Jurkat, Clone E6-1 (cell line): ENCODE measurements around the gene DPF1.

Experiments
- DNase-seq: peaks from one replicate; pipeline ENCODE4 v3.0.0-alpha.2; 2011; ENCODE audit warnings: low read depth, low spot score
- H3K4me3 ChIP-seq: 2 replicates; pipeline ENCODE4 v1.5.1; 2011; ENCODE audit warnings: mild to moderate bottlenecking, low read length, control low read depth, moderate library complexity

DPF1 gene

GRCh38 chr19:38223617-38224013 lies 407 bp downstream of the DPF1 start:
- peak overlapping the region; percentile 72 for H3K4me3 ChIP-seq
- DNase-seq: no peak

GRCh38 chr19:38223119-38223523 lies 901 bp downstream of the DPF1 start:
- peak; percentile 16 for DNase-seq
- no peak overlapping the region for H3K4me3 ChIP-seq

DNA sequence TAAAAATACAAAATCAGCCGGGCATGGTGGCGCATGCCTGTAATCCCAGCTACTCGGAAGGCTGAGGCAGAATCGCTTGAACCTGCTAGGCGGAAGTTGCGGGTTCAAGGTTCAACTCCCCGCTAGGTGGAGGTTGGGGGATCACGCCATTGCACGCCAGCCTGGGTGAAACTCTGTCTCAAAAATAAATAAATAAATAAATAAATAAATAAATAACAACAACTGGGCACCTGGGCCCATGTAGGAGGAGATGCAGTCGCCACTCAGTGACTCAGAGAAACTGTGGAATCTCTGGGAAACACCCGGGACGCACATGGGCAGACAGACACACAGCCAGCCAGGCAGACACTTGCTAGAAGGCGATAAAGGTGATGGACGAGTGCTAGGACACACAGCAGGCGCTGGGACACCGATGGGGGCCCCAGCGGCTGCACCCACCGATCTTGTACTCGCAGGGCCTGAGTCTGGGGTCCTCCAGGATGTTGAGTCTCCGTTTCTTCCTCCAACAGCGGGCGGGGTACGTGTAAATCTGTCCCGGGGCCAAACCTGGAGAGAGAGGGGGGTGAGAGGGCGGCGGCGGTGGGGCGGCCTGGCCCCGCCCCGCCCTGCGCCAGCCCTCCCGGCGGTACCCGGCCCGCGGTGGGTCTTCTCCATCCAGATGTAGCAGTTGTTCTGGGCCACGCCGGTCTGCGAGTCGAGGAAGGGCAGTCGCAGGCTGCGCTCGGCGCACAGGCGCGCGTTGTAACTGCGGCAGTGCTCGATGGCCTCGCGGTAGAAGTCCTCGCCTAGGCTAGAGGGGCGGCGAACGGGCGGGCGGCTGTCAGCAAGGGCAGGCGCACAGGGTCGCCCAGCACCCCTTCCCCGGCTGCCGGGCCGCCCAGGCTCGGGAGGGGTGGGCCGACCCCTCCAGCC lies 1.8 kb downstream of the DPF1 start:
- no peak for DNase-seq
- no peak overlapping the region for H3K4me3 ChIP-seq

DNA sequence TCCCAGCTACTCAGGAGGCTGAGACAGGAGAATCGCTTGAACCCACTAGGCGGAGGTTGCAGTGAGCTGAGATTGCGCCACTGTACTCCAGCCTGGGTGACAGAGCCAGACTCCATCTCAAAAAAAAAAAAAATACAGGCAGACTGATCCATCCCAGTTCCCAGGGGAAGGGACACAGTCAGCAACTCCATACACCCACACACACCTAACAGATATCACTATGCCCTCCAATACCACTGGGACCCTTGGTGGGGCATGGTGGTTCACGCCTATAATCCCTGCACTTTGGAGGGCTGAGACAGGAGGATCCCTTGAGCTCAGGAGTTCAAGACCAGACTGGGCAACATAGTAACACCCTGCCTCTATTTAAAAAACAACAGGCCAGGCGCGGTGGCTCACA lies 2.6 kb downstream of the DPF1 start:
- H3K4me3 ChIP-seq: no peak overlapping the region
- DNase-seq: no peak

DNA sequence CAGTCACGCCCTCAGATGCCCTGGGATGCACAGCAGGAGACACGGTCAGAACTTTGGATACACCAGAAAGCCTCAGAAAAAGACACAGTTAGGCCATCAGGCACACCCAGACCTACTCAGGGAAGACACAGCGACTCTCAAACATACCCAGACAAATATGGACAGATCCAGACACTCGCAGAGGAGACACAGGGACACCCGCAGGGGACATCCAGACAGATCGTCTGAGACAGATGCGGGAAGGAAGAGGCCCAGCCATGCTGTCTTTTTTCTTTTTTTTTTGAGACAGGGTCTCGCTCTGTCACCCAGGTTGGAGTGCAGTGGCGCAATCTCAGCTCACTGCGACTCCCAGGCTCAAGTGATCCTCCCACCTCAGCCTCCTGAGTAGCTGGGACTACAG lies 4.8 kb downstream of the DPF1 start:
- no peak for DNase-seq

GRCh38 chr19:38218204-38218603 lies 5.8 kb downstream of the DPF1 start:
- DNase-seq: no peak
- H3K4me3 ChIP-seq: no peak overlapping the region

More for the DNA sequence above, 4.8 kb downstream of the DPF1 start:
- no peak overlapping the region for H3K4me3 ChIP-seq

DNA sequence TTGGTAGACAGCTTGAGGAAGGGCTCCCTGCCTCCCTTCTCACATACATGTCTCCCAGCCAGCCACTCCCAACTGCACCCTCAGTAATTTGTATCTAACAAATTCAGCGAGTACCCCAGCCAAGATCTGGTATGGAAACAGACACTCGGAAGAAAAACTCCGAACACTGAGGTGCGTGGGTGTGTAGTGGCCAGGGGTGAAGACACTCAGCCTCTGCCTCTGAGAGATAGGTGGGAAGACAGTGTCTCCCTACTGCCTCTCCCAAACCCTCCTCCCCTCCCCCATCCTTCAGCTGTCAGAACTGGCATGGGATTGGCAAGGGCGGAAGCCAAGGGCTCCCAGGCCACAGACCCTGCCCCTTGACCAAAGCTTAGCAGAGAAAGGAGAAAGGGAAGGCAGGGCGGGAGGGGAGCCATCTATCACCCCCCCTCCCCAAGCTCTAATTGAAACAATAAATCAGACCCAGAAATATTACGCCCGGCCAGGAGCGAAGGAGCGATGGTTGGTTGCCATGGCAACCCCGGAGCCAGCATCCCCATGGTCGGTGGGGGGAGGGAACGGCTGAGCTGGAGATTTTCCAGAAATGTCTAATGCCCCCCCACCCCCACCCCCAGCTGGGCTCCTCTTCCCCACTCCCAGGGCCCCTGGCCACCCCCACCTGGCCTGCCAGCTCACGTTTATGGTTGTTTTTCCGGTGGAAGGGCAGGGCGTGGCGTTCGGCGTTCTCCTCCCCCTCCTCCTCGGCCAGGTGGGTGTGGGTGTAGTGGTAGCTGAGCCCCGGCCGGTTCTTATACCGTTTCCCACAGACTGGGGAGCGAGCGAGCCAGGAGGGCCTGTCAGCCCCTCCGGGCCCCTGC lies 7.0 kb downstream of the DPF1 start:
- DNase-seq: no peak
- no peak overlapping the region for H3K4me3 ChIP-seq

DNA sequence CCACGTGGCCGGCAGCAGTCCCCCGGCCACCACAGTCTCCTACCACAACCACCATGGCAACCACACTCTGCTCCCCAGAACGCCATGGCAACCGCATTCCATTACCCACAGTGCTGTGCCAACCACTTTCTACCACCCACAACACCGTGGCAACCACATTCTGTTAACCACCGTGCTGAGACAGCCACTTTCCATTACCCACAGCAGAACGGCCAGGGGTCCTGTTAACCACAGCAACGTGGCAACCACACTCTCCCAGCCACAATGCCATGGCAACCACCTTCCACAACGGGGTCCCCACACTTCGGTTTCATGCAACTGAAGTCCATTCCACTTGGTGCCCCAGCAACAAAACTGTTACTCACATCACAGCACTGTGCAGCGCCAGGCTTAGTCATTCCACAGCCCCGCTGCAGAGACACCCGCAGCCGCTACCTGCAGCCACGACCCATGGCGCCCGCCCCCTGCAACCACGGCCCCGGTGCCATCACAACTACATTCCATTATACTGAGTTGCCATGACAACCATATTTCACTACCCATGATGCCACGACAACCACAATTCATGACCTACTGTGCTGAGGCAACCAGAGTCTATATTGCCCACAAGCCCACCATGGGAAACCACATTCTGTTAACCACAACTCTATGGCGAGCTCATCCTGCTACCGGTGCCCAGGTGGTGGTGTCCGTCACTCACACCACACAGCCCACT lies 10.0 kb downstream of the DPF1 start:
- peak; percentile 81 for DNase-seq
- H3K4me3 ChIP-seq: no peak overlapping the region

GRCh38 chr19:38213469-38213868 lies 10.6 kb downstream of the DPF1 start:
- H3K4me3 ChIP-seq: no peak overlapping the region
- DNase-seq: no peak

DNA sequence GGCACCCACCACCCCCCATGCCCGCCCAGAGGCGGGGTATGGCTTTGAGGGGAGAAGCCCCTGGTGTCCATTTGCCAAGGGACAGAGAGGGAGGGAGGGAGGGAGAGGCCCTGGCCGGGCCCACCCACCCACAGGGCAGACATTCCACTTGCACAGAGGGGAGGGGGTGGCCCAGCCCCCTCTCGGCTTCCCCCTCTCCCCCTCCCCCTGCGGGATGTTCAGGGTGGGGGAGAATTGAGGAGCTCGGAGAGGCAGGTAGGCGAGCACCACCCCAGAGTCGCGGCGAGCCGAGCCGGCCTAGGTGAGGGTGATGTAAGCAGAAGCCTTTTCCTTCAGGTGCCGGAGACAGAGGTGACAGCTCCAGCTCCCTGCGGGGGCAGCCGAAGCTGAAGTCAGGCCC lies 12.3 kb downstream of the DPF1 start:
- H3K4me3 ChIP-seq: no peak overlapping the region
- DNase-seq: no peak

GRCh38 chr19:38211151-38211591 lies 12.9 kb downstream of the DPF1 start:
- DNase-seq: no peak
- no peak overlapping the region for H3K4me3 ChIP-seq

DNA sequence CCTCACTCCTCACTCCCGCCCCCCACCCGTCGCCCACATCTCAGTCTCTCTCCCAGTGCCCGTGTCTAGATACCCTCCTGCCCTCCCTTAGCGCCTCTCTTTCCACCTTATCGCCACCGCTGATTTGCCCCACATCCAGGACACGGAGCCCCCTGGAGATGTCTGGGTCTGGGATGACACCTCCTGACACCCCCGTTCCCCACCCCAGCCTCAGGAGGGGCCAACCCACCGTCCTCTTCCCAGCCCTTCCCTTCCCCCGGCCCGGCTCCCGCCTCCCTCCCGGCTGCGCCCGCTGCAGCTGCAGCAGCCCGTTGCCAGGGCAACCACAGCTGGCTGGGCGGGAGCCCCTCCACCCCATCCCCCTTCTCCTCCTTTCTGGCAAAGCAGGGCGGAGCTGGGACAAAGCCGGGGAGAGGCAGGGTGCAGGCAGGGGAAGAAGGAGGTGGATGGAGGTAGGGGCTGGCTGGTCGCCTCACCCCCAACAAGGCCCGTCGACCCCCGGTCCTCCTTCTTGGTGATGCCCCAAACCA lies 13.5 kb downstream of the DPF1 start:
- H3K4me3 ChIP-seq: no peak overlapping the region
- DNase-seq: no peak

- no peak for DNase-seq
- H3K4me3 ChIP-seq: no peak overlapping the region
These were observed 14.2 kb downstream of the DPF1 start for GRCh38 chr19:38209671-38210457.

DNA sequence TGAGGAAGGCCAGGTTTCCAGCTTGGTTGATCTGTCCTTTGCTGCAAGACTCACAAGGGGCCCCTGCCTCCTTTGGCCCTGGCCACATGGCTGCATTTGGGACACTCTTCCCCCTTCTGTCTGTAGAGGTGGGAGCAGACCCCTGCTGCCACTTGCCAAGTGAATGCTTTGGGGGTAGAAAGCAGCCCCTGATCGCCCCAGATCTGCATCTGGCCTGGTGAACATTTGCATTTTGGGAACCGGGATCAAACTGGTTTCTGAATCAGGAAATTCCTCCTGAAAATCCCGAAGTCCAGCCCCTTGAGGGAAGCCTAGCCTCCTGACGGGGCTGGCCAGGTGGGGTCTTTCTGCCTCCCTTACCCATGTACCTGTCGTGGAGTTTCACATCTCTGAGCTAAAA lies 14.9 kb downstream of the DPF1 start:
- H3K4me3 ChIP-seq: no peak overlapping the region
- DNase-seq: no peak

DNA sequence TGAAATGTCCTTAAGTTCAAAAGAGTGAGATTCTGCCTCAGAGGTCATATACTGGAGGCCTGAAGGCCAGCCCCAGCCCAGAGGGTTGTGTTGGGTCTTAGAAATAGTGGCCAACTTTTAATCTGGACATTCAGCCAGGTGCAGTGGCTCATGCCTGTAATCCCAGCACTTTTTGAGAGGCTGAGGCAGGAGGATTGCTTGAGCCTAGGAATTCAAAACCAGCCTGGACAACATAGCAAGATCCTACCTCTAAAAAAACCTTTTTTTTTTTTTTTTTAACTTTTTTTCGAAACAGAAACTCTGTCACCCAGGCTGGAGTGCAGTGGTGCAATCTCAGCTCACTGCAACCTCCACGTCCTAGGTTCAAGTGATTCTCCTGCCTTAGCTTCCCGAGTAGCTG lies 15.5 kb downstream of the DPF1 start:
- no peak overlapping the region for H3K4me3 ChIP-seq
- no peak for DNase-seq

- H3K4me3 ChIP-seq: no peak overlapping the region
- no peak for DNase-seq
These were observed 16.5 kb downstream of the DPF1 start for GRCh38 chr19:38207543-38207942.

DNA sequence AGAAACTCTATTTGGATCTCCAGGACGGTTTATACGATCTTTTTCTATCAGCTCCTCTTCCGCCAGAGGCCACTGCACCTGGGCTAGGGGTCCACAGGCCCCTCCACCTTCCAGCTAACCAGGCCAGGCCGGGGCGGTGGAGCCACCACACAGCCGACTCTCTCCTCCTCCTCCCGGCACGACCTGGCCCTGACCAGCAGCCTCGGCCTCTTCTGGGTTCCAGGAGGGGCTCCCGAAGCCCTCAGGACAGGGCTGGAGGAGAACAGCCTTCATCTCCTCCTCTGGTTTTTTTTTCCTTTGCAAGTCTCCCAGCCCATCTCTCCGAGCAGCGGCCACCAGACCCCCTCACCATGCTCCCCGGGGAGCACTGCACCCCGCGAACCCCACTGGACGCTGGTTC lies 17.1 kb downstream of the DPF1 start:
- H3K4me3 ChIP-seq: no peak overlapping the region
- DNase-seq: no peak

GRCh38 chr19:38206006-38206745 lies 17.8 kb downstream of the DPF1 start:
- H3K4me3 ChIP-seq: no peak overlapping the region
- no peak for DNase-seq
